GM12878 (cell line): ENCODE measurements around the gene GALNT16. TPM values are rescaled to one million over a fixed set of nuclear protein-coding genes. Genes with fewer than 3 reads are reported as not detected.

ENCODE experiments used
- ATAC-seq: fragments of 200-7000 bp; cut with Tn5 transposase; 3 replicates; pipeline ENCODE4 v1.9.1; 2020; ENCODE audit warnings: mild to moderate bottlenecking, moderate library complexity
- BruUV-seq: library from RNA; stranded (reverse); fragments of 400-500 nt; replicated peaks from 2 replicates; lab custom pipeline; 2021; lab: Mats Ljungman, UMichigan
- CTCF ChIA-PET: fragments of 300-600 bp; sonication (Branson Sonifier 250); formaldehyde crosslinking; extraction: SDS; loops from one replicate; lab custom pipeline; 2021; ENCODE audit warnings: inconsistent platforms; lab: Yijun Ruan, JAX
- POLR2A ChIA-PET: fragments of 350-600 bp; formaldehyde crosslinking; extraction: SDS; loops from one replicate; lab custom pipeline; 2021; ENCODE audit warnings: inconsistent platforms; lab: Charles Lee
- RAD21 ChIA-PET: fragments of 300-600 bp; sonication (Branson Sonifier 250); formaldehyde crosslinking; loops from one replicate; lab custom pipeline; 2023; ENCODE audit warnings: antibody characterized with exemption; ENCODE audit not compliant: unreplicated experiment; lab: Charles Lee
- SMC1A ChIA-PET: fragments of 300-600 bp; sonication (Branson Sonifier 250); formaldehyde crosslinking; loops from one replicate; lab custom pipeline; 2023; ENCODE audit not compliant: unreplicated experiment, uncharacterized antibody; lab: Charles Lee
- DNase-seq: peaks from one replicate; pipeline ENCODE4 v3.0.0-alpha.2; 2011; ENCODE audit warnings: low read depth, low spot score
- FAIRE-seq: peaks from 3 replicates; lab custom pipeline; 2011; peaks lifted over from hg19 to GRCh38; lab: Jason Lieb, UNC
- H2AFZ ChIP-seq: 2 replicates; pipeline ENCODE4 v1.6.0; 2011; ENCODE audit warnings: low read depth, low read length, control low read depth; ENCODE audit not compliant: control insufficient read depth
- H3K27ac ChIP-seq: 2 replicates; pipeline ENCODE4 v1.5.1; 2011; ENCODE audit warnings: control low read depth; ENCODE audit not compliant: control insufficient read depth, insufficient read depth
- H3K27me3 ChIP-seq, 2 experiments: replicated peaks in 1 of 2; 2 replicates each; pipeline versions ENCODE4 v1.6.0 to v1.6.1; 2011; ENCODE audit warnings: low read length in 1 of 2; ENCODE audit not compliant: control insufficient read depth in 2 of 2, insufficient read depth in 2 of 2
- H3K36me3 ChIP-seq, 2 experiments: 2 replicates each; pipeline ENCODE4 v1.5.1; 2011; ENCODE audit warnings: low read length in 1 of 2; ENCODE audit not compliant: control insufficient read depth in 2 of 2, insufficient read depth in 2 of 2
- H3K4me1 ChIP-seq: 2 replicates; pipeline ENCODE4 v1.6.1; 2011; ENCODE audit warnings: mild to moderate bottlenecking, low read length, moderate library complexity, mixed read lengths; ENCODE audit not compliant: control insufficient read depth, insufficient read depth
- H3K4me2 ChIP-seq: 2 replicates; pipeline ENCODE4 v1.6.0; 2011; ENCODE audit warnings: control low read depth; ENCODE audit not compliant: control insufficient read depth, insufficient read depth
- H3K4me3 ChIP-seq: fragments of 200-600 bp; sonication (generic); 2 replicates; pipeline ENCODE4 v1.5.1; 2016
- H3K79me2 ChIP-seq: 2 replicates; pipeline ENCODE4 v1.6.0; 2011; ENCODE audit warnings: low read length; ENCODE audit not compliant: control insufficient read depth, insufficient read depth
- H3K9ac ChIP-seq: 2 replicates; pipeline ENCODE4 v1.8.0; 2011; ENCODE audit warnings: low read length, control low read depth, mixed read lengths; ENCODE audit not compliant: control insufficient read depth, insufficient read depth
- H3K9me3 ChIP-seq: replicated peaks from 3 replicates; pipeline ENCODE4 v1.5.1; 2011; ENCODE audit warnings: mild to moderate bottlenecking, low read length; ENCODE audit not compliant: control insufficient read depth, insufficient read depth
- H4K20me1 ChIP-seq: 2 replicates; pipeline ENCODE4 v1.6.0; 2011; ENCODE audit not compliant: control insufficient read depth, insufficient read depth
- CTCF ChIP-seq, 3 experiments: IDR thresholded peaks in 2 of 3; conservative IDR thresholded peaks in 1 of 3; 2 replicates each; pipeline ENCODE4 v1.5.1; 2011; ENCODE audit warnings: low read depth in 3 of 3, low read length in 3 of 3, mild to moderate bottlenecking in 3 of 3, control low read depth in 2 of 3, moderate library complexity in 2 of 3, inconsistent platforms in 1 of 3, mixed read lengths in 1 of 3; ENCODE audit not compliant: control insufficient read depth in 2 of 3, insufficient read depth in 1 of 3; ENCODE audit errors: extremely low read depth in 1 of 3
- TCF7 ChIP-seq: IDR thresholded peaks from 2 replicates; pipeline ENCODE4 v1.6.1; 2014; ENCODE audit warnings: antibody characterized with exemption, borderline replicate concordance
- WGBS: methylation state at CpG from one replicate; pipeline ENCODE4 v1.1.6; 2016; ENCODE audit warnings: low lambda C conversion rate; ENCODE audit not compliant: insufficient replicate concordance, insufficient coverage; ENCODE audit errors: missing lambda C conversion rate; 5-methylcytosine and 5-hydroxymethylcytosine counted together
- in situ Hi-C: fragments of 300-500 bp; cut with MboI; formaldehyde crosslinking; loops from 9 replicates; pipeline ENCODE4 v1.14.3; 2018; ENCODE audit warnings: mixed read lengths
- intact Hi-C: fragments of 100-400 bp; cut with micrococcal nuclease; formaldehyde crosslinking; loops from one replicate; pipeline ENCODE4 v1.14.2; 2022; ENCODE audit not compliant: unreplicated experiment
- polyA plus RNA-seq, 11 experiments: library from polyadenylated mRNA; depleted of rRNA in 4 of 11; unstranded in 6 of 11; stranded (reverse) in 5 of 11; fragments of >200 nt; fragmentation: Nextera tagmentation in 4 of 11; fragmentation: Illumina TruSeq in 1 of 11; extraction: Ambion mirVana in 4 of 11; extraction: Trizol in 1 of 11; gene quantifications; 1 replicate in 1 of 11; 2 replicates in 10 of 11; pipeline versions ENCODE4 v1.2.1 to v1.2.3, GENCODE V29; 2011 to 2016; ENCODE audit warnings: inconsistent platforms in 2 of 11, missing spikeins in 2 of 11, low read depth in 1 of 11
- total RNA-seq, 4 experiments: library from RNA; depleted of rRNA in 3 of 4; stranded (reverse); fragments of >200 nt in 3 of 4; fragmentation: Illumina TruSeq in 1 of 4; extraction: Trizol in 1 of 4; gene quantifications; 2 replicates each; pipeline versions ENCODE4 v1.2.1 to v1.2.3, GENCODE V29; 2013 to 2021

The GALNT16 gene
- total and polyA plus RNA-seq, 10 of the 15 experiments (the other 5 are each of a cell fraction or from before 2014, with no cell fraction given): under 0.01 to 0.08 (median 0.03) TPM; not detected in 3

- POLR2A ChIA-PET: no interaction called here
- no peak overlapping the region for H3K4me2 ChIP-seq
- FAIRE-seq: no peak
- CTCF ChIA-PET: interaction anchor here (0.9 to 1.5 kb wide), 4 partner anchors 10 to 172 kb away, joined by 3 read pairs; no protein-coding TSS in a partner anchor
- SMC1A ChIA-PET: interaction anchor here (0.6 to 0.7 kb wide), 2 partner anchors 13 to 119 kb away, joined by 3 read pairs; no protein-coding TSS in a partner anchor
- RAD21 ChIA-PET: no interaction called here
- no peak overlapping the region for H3K9ac ChIP-seq
- no peaks in the 10 kb centered on the region for H3K27me3 ChIP-seq
- H2AFZ ChIP-seq: no peak overlapping the region
- BruUV-seq: no TSS peak
- intact Hi-C loops: no loop called here
- H3K79me2 ChIP-seq: no peaks in the 10 kb centered on the region
- no peak overlapping the region for H3K27ac ChIP-seq
- no peak for DNase-seq
- in situ Hi-C loops: no loop called here
- no peaks in the 10 kb centered on the region for H3K36me3 ChIP-seq
- ATAC-seq: peak; percentile 49; the same call in 2 of the 3 replicates
- TF ChIP-seq TCF7 (no peak), CTCF (IDR thresholded peaks at IDR 0.05 in 2 of 3, conservative IDR thresholded peaks at IDR 0.05 in 1 of 3; ENCODE audit: control insufficient read depth in 2 of 3, extremely low read depth in 1 of 3, insufficient read depth in 1 of 3, low read depth in 3 of 3, low read length in 3 of 3) (peak in 1 of 3 experiments; percentile 8; a peak in 1 of 6 replicates)
- no peak overlapping the region for H3K4me3 ChIP-seq
- no peaks in the 10 kb centered on the region for H3K4me1 ChIP-seq
- H4K20me1 ChIP-seq: no peaks in the 10 kb centered on the region
- 35% methylated on average over 8 of the region's 8 CpGs for WGBS
- H3K9me3 ChIP-seq: no peaks in the 10 kb centered on the region
These were observed 28.2 kb downstream of the GALNT16 start for GRCh38 chr14:69288011-69288771.
